DMS 273 treated with DMSO at 0.1 percent for 48 hours (cell line): ENCODE results near the gene ICAM3.

ENCODE experiments used
- DNase-seq: peaks from one replicate; lab custom pipeline; 2025; lab: John Stamatoyannopoulos, UW

Gene ICAM3

GRCh38 chr19:10318807-10319682 lies 20.4 kb downstream of the ICAM3 start:
- DNase-seq, result no peak

- no peak for DNase-seq
These were observed 21.5 kb downstream of the ICAM3 start for GRCh38 chr19:10317857-10318462.

- no peak for DNase-seq
These were observed 22.2 kb downstream of the ICAM3 start for GRCh38 chr19:10317045-10317856.

- peak; percentile 56 for DNase-seq
These were observed 23.0 kb downstream of the ICAM3 start for GRCh38 chr19:10316229-10317044.

DNA sequence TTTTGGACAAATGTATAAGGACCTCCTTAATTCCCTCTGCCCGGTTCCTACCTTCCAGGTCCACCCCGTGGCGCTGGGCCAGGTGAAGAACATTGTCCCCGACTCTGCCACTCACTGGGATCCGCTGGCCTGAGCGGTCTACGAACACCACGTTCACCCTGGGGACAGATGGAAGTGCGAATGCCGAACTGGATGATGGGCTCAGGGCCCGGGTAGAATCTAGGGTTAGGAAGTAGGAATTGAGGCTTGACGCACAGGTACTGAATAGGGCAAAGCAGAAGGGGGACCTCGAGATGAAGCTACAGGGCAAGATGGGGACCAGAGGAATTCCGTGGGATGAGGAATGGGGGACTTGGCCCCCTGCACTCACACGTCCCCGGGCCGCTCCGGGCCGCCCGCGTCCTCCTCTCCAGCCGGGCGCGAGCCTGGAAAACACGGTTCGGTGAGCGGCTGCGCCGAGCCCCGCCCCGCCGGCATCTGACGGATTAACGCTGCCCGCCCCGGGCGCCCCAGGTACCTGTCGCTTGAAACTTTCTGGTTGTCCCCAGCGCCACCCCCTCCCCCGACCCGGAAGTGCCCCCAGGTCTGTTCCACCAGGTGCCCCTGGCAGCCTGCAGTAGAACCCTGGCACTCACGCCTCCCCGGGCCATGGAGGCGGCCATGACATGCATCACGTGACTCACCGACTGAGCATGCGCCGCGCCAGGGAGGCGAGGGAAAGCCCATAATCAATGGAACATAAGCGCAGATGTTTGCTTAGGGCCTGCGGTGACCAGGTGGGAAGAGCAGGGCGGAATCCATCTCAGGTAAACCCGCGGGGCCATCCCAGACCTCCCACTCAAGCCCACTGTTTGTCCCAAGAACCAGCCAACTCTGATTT lies 23.8 kb downstream of the ICAM3 start, which contains the start of gene FDX2:
TSS of gene FDX2 (minus strand) at position 681 of the 880 bp plus-strand sequence. CDS start at position 662, 19 bp downstream.
- peak; percentile 67 for DNase-seq

DNA sequence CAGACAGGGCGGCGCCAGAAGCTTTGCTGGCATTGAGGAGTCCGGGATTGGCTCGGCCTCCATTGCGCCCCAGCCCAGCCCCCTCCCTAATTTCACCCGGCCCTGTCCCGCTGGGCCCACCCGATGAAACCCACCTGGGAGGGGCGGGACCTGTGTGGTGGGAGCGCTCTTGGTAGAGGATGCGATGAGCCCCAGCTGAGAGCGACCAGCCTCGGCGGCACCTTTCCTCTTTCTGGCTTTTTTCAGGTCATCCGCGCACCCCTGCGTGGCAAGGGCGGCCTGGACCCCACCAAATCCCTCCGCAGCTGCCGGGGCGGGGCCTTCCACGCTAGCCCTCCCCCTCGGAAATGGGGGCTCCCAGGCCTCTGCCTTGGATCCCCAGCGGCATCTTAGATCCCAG lies 30.0 kb downstream of the ICAM3 start, which contains the start of gene ZGLP1:
TSS of gene ZGLP1 (minus strand) at position 393 of the 400 bp plus-strand sequence.
- no peak for DNase-seq

- no peak for DNase-seq
These were observed 33.1 kb downstream of the ICAM3 start for GRCh38 chr19:10306327-10306726.

DNA sequence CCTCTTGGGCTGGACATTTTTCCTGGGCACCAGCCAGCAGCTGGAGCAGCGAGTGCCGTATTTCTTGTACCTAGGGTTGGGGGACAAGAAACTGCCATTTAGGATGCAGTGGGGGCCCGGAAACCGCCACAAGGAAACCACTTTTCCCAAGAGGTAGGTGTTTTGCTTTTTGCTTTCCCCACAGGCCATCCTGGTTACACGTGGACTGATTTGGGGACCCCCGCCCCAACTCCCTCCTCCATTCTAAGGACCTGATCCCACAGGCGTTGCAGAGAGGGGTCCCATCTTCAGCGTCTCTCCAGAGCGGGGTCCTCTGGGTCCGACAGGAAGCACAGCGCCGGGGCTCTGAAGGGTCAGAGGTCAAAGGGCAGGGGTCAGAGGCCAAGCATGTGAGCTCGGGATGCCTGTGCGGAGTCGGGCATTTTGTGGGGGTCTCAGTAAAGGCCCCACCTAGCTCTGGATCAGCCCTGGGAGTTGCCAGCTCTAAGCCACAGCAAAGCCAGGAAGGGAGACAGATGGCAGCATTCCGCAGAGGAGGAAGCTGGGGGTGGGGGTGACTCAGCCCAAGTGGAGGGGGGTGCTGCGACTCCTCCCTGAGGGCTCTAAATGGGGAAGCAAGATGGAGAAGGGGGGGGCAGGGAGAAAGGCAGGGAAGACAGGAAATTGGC lies 34.2 kb downstream of the ICAM3 start:
- peak; percentile 47 for DNase-seq

- DNase-seq, result peak; percentile 38
These were observed 39.6 kb downstream of the ICAM3 start for GRCh38 chr19:10299545-10300458.

- DNase-seq, result no peak
These were observed 43.4 kb downstream of the ICAM3 start for GRCh38 chr19:10295847-10296591.

DNA sequence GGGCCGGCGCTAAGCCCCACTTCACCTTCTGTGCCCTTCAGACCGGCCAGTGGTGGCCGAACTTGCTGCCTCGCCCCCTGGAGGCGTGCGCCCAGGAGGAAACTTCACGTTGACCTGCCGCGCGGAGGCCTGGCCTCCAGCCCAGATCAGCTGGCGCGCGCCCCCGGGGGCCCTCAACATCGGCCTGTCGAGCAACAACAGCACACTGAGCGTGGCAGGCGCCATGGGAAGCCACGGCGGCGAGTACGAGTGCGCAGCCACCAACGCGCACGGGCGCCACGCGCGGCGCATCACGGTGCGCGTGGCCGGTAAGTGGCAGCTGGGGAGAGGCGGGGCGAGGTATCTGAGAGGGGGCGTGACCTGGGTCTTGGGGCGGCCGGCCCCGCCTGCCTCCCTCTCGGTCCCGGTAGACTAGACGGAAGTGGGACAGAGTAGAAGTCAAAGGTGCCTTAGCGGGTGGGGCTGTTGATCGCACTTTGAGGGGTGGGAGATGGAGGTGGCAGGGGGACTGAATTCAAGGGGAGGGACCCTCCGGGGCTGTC lies 44.0 kb downstream of the ICAM3 start:
- DNase-seq, result no peak

GRCh38 chr19:10294368-10294697 lies 45.1 kb downstream of the ICAM3 start:
- no peak for DNase-seq

- DNase-seq, result no peak
These were observed 45.6 kb downstream of the ICAM3 start for GRCh38 chr19:10293637-10294367.

- no peak for DNase-seq
These were observed 46.4 kb downstream of the ICAM3 start for GRCh38 chr19:10292789-10293636.

DNA sequence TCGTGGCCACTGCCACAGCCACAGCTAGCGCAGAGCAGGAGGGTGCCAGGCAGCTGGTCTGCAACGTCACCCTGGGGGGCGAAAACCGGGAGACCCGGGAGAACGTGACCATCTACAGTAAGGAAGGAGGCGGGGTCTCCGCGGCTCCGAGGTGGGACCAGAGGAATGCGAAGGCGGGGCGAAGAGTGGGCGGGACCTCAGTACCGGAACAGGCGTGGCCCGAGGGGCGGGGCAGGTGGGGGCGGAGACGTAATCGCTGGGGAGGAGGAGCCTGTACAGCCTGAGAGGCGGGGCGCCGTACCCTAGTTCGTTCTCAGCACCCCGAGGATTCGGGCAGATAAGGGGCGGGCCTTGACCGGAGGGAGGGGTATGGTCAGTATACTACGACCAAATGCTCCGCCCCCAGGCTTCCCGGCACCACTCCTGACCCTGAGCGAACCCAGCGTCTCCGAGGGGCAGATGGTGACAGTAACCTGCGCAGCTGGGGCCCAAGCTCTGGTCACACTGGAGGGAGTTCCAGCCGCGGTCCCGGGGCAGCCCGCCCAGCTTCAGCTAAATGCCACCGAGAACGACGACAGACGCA lies 47.1 kb downstream of the ICAM3 start:
- DNase-seq, result no peak
